ENCODE results near the gene HORMAD1. TPM values are rescaled to one million over a fixed set of nuclear protein-coding genes. Genes with fewer than 3 reads are reported as not detected.
"Not testable (repeated sequence)": the region's sequence is repeated elsewhere in the genome, so short reads cannot be mapped to it uniquely, and the experiment has no call there.

HORMAD1 gene
- polyA plus RNA-seq, 4 donors = not detected

DNA sequence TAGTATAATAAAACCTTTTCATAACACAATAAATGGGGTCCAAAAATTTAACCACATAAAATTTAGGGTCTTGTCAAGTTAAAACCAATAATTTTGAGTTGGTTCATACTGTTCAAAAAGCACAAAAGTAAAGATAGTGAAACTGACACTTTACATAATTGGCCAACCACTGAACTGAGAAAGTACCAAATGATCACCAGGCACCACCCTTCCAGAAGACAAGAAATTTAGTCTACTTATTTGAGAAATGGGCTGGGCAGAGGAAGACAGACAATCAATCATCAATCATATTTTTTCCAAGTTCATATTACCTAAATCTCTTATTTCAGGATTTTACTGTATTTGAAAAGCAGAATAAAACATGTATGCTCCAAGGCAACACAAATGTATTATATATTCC, 17.3 kb downstream of the HORMAD1 start:
- no peak for DNase-seq (ENCODE audit: low read depth in 4 of 4, low spot score in 2 of 4)

DNA sequence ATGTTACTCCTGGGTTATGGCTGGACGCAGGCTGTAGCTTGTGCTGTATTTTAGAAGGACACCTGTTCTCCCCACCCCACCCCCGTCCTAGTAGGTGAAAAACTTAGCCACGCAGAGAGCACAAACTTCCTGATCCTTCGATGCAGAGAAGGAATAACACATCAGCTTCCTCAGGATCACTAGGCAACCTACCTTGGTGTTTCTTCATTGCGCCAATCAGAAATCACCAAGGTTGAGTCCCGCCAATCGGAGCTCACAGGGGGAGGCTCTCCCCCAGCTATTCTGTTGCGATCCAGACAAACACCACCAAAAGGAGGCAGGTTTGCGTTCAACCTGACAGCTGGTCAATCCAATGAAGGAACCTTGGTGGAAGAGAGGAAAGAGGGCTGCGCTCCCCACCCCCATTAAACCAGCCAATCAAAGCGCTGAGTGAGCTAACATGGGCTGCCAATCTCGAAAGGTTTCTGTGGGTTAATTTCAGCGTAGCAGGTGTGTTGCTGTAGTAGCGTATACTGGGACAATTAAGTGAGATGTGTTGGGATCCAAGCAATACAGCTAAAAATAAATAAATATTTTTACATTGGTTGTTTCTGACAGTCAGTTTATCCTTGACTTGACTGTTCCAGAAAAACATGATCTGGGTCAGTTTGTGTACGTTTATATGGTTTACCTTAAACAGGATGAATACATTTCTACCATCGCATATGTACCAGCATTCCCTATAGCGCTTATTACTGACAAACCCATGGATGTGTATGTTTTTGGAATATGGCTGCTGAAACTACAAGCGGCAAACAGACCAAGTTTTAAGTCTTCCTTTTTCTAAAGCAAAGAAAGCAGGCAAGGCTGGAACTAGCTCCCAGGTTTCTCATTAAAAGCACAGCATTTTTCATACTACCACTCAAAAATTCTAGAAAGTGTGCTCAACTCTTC, 23.4 kb downstream of the HORMAD1 start, which contains the start of gene GOLPH3L:
GOLPH3L (minus strand) TSS at position 160 of the 933 bp plus-strand sequence. CDS start 2,316 bp downstream, outside the sequence.
- DNase-seq (ENCODE audit: low read depth in 4 of 4, low spot score in 2 of 4) = peak; percentile 90 to 98 (median 96)

DNA sequence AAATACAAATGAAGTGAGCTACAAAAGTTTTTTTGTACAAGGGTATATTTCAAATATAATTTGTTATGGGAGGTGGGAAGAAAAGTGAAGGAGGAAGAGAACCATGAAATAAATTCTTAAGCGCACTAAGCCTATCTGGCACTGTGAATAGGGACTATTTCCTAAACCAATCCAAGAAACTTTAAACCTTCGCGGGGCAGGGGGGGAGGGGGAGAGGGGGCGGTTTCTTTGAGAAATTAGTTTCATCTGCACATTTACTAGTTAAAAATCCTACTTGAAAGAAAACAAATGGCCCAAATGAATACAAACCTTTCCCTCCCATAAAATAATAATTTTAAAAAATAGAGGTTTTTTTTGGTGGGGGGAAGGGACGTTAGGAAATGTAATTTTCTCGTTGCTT, 24.1 kb downstream of the HORMAD1 start:
- no peak for DNase-seq (ENCODE audit: low read depth in 4 of 4, low spot score in 2 of 4)

DNA sequence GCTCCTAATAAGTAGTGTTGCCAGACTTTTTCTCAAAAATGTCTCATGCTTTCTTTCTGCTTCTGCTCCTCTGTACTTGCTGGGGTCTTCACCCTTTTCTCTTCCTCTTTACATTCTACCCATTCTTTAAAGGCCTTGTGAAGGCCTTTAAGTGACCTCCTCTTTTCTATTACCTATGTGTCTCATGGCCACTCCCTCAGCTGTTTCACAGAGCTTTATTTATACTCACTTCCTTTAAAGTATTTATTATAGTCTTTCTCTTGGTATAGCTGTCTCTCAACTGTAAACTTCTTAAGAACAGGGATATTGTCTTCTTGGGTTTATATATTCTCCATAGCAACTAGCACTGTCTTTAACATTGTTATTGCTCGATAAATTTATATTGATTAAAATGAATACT, 24.5 kb downstream of the HORMAD1 start:
- DNase-seq (ENCODE audit: low read depth in 4 of 4, low spot score in 2 of 4) = no peak

DNA sequence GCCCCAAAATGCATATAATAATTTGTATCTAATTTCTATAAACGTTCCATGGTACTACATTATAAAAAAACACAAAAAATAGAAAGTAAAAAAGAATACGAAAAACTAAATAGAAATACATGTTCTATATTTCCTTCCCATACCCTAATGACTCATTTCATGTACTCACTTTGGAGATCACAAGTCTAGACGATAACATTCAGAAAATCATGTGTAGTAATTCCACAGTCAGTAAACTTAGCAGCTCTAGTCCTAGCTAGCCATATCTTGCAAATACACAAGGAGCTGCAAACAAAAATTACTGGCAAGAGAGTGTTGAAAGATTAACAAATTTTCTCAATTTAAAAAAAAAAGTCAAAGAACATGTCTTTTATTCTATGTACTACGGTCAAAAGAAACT, 25.1 kb downstream of the HORMAD1 start:
- DNase-seq (ENCODE audit: low read depth in 4 of 4, low spot score in 2 of 4) = no peak

DNA sequence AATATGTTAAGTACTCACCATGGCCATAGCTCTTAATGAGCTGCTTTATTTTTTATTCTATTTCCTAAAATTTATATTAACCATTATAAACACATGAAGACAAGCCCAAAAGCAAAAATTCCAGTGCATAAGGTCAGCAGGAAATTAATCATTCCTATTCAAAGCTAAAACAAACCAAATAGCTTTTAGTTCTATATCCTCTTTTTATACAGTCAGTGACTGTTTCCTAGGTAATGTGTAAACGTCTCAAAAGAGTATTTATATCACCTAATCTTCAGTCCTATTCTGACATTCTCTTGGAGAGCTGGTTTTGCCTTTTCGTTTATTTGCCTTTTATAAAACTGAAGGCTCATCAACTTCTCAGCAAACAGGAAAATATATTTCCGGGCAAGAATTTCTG, 28.0 kb downstream of the HORMAD1 start:
- no peak for DNase-seq (ENCODE audit: low read depth in 4 of 4, low spot score in 2 of 4)

DNA sequence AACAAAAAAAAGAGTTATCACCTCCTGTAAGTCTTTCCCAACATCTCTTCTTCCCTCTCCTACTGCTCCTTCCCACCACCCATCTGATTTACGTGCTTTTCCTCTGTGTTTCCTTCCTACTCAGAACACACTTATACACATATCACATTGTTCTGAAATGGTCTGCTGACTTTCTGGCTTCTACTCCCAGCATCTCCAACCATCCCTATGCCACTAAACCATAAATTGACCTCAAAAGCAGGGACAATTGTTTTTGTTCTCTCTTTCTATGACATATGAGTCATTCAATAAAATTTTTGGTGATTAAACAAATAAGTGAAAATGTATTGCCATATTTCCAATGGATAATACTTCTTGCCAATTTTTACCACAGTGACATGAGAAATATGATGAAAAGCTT, 31.9 kb downstream of the HORMAD1 start:
- no peak for DNase-seq (ENCODE audit: low read depth in 4 of 4, low spot score in 2 of 4)

DNA sequence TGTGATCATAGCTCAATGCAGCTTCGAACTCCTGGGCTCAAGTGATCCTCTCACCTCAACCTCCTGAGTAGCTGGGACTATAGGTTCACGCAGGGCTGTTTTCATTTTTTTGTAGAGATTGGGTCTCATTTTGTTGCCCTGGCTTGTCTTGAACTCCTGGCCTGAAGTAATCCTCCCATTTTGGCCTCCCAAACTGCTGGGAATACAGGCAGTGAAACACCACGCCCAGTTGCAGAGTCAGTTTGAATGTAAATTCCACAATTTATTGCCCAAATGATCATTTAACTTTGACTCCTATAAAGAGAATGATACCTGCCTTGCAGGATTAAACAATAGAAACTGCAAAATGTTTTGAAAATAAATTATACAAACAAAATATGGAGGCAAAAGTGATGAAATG, 34.4 kb downstream of the HORMAD1 start:
- DNase-seq (ENCODE audit: low read depth in 4 of 4, low spot score in 2 of 4) = no peak

DNA sequence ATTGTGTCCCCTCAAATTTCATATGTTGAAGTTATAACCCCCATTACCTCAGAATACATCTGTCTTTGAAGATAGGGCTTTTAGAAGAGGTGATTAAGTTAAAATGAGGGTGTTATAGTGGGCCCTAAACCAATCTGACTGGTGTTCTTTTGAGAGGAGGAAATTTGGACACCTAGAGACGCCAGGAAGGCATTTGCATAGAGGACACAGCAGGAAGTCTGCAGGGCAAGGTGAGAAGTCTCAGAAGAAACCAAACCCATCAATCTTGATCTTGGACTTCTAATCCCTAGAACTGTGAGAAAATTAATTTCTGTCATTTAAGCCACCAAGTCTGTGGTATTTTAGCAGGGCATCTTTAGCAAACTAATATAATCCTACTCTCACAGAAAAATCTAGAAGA, 36.8 kb downstream of the HORMAD1 start:
- DNase-seq (ENCODE audit: low read depth in 4 of 4, low spot score in 2 of 4) = no peak

DNA sequence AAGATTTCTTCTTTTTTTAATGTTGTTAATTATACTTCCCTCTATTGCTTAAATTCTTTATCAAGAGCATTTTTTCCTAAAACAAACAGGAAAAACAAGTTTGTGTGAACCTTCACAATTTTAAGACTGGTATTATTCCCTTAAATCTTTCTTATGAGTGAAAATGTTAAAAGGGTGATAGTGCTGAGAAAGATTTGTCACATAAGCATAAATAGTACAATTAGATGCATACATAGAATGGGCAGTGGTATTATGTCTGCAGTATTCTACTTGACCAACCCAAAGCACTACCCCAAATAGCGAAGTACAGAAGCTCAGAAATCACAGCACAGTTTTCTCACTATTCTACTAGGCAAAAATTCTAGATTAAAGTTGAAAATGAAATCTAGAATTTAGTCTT, 41.7 kb downstream of the HORMAD1 start:
- no peak for DNase-seq (ENCODE audit: low read depth in 4 of 4, low spot score in 2 of 4)

DNA sequence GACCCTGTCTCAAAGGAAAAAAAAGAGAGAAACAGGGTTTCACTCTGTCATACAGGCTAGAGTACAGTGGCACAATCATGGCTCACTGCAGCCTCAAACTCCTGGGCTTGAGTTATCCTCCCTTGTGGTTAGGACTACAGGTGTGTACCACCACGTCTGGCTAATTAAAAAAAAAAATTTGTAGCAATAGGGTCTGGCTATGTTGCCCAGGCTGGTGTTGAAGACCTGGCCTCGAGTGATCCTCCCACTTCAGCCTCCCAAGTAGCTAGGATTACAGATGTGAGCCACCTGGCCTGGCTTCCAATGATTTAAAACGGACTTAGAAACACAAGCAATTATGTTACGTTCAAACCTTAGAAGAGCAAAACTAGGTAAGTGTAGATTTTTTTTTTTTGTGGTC, 45.8 kb downstream of the HORMAD1 start:
- DNase-seq (ENCODE audit: low read depth in 4 of 4, low spot score in 2 of 4) = no peak

DNA sequence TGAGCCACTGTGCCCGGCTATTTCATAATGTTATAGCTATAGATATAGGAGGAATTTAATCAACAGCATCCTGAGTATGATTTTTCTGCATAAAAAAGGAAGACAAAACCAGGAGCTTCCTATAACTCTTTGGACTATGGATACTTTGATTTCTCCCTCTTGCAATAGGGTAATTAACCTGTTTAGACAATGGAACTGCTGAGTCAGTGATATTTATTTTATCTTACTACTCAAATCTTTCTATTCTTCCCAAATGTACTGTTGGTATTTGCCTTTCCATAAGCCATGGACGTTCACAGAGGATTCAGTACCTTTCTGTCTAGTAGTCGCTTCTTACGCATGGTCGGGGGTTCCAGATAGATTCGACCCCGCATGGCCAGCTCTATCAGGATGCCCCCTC, 57.4 kb downstream of the HORMAD1 start:
- DNase-seq (ENCODE audit: low read depth in 4 of 4, low spot score in 2 of 4) = no peak

DNA sequence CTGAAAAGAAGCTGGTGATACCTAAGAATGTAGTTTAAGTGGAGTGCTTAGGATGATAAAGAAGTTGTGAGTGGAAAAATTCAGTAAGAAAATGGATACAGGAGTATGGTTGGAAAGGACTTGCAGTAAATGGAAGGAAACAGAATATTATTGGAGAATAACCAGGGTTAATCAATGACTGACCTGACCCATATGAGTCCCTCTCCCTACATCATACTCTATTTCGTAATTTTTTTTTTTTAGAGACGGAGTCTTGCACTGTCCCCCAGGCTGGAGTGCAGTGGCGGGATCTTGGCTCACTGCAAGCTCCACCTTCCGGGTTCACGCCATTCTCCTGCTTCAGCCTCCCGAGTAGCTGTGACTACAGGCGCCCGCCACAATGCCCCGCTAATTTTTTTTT, 57.9 kb downstream of the HORMAD1 start:
- no peak for DNase-seq (ENCODE audit: low read depth in 4 of 4, low spot score in 2 of 4)

DNA sequence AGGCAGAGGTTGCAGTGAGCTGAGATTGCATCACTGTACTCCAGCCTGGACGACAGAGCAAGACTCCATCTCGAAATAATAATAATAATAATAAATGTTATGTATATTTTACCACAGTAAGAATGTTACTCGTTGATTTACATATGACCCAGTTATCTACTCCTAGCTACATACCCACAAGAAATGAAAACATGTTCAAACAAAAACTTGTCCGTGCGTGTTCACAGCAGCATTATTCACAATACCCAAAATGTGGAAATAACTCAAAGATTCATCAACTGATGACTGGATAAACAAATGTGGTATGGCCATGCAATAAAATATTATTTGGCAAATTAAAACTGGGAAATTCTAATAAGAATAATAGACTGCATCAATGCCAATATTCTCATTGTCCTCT, 59.5 kb downstream of the HORMAD1 start:
- DNase-seq (ENCODE audit: low read depth in 4 of 4, low spot score in 2 of 4) = no peak

DNA sequence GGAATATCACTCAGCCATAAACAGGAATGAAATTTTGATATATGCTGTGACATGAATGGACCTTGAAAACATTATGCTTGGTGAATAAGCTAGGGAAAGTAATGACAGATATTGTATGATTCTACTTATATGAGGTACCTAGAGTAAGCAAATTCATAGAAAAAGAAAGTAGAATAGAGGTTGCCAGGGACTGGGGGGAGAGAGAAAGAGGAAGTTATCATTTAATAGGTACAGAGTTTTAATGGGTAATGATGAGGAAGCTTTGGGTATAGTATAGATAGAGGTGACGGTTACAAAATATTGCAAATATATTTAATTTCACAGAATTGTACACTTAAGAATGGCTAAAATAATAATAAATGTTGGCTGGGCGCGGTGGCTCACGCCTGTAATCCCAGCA, 60.1 kb downstream of the HORMAD1 start:
- DNase-seq (ENCODE audit: low read depth in 4 of 4, low spot score in 2 of 4) = no peak

DNA sequence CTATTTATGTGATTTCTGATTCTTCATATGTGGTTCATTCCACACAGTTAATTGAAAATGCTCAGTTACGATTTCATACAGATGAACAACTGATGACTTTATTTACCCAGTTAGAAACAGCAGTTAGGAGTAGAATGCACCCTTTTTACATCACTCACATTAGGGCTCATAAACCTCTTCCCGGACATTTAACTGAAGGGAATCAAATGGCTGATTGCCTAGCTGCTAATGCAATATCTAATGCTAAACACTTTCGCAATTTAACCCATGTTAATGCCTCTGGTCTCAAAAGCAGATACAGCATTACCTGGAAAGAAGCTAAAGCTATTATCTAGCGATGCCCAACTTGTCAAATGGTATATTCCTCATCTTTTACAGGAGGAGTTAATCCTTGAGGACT, 63.6 kb downstream of the HORMAD1 start:
- not testable (repeated sequence) for DNase-seq (ENCODE audit: low read depth in 4 of 4, low spot score in 2 of 4)

DNA sequence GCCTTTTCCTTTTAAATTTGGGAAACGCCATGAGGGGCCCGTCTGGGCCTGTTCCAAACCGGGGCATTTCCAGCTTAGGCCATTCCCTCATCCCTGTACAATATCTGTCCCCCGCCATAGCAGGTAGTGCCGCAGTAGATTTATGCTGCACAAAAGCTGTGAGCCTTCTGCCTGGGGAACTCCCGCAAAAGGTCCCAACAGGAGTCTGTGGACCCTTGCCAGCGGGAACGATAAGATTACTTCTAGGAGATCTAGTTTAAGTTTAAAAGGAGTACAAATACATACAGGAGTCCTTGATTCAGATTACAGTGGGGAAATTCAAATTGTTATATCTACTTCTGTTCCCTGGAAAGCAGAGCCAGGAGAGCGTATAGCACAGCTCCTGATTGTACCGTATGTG, 66.1 kb downstream of the HORMAD1 start:
- DNase-seq (ENCODE audit: low read depth in 4 of 4, low spot score in 2 of 4) = not testable (repeated sequence)

DNA sequence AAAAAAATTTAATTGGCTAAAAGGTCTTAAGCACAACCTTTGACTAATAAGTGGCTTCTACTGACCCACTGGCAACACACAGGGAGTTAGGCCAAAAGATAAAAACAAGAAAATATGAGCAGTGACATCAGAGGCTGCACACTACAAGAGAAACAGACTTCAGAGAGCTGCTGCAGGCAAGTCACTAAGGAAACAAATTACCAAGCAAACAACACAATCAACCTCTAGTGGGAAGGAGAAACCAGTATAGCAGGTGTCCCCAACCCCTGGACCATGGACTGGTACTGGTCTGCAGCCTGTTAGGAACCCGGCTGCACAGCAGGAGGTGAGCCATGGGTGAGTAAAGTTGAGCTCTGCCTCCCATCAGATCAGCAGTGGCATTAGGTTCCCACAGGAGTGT, 70.5 kb downstream of the HORMAD1 start:
- no peak for DNase-seq (ENCODE audit: low read depth in 4 of 4, low spot score in 2 of 4)

DNA sequence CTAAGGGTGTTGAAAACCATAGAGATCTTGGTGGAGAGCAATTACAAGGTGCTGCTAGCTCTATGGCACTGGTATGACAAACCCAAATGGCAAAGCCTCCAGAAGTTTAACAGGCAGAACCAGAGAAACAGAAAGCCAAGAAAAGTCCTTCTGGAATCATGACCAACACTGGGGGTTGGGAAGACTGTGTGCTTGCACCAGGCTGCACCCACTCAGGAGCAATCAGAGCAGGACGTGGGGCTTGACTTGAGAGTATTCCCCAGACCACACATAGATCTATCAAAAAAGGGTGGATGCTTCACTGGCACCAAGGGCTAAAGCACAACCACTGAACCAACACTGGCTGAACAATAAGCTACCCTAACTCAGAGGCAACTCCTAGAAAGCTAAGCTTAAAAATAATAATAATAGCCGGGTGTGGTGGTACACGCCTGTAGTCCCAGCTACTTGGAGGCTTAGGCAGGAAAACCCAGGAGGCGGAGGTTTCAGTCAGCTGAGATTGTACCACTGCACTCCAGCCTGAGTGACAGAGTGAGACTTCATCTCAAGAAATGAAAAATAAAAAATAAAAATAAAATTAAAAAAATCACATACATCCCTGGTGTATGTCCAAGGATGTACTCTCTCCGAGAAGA, 71.1 kb downstream of the HORMAD1 start:
- no peak for DNase-seq (ENCODE audit: low read depth in 4 of 4, low spot score in 2 of 4)
